Uterus (tissue), 4 donors: ENCODE results near the gene HOXD4. TPM values are rescaled to one million over a fixed set of nuclear protein-coding genes. Genes with fewer than 3 reads are reported as not detected.

Experiments
- DNase-seq, 2 donors: peaks; one replicate each; pipeline ENCODE4 v3.0.0-alpha.2; 2019 to 2020
- H3K27ac ChIP-seq, 2 donors: fragments of 200-600 bp; sonication (generic); 1 replicate in 1 of 2; 2 replicates in 1 of 2; pipeline ENCODE4 v1.5.1; 2016 to 2018
- H3K27me3 ChIP-seq, 2 donors: fragments of 200-600 bp; sonication (generic); one replicate each; pipeline ENCODE4 v1.5.1; 2018 to 2019; ENCODE audit warnings: control low read depth in 1 of 2
- H3K36me3 ChIP-seq, 2 donors: fragments of 200-600 bp; sonication (generic); one replicate each; pipeline ENCODE4 v1.5.1; 2019; ENCODE audit warnings: control low read depth in 1 of 2
- H3K4me1 ChIP-seq, 2 donors: fragments of 200-600 bp; sonication (generic); one replicate each; pipeline ENCODE4 v1.5.1; 2018 to 2019; ENCODE audit warnings: control low read depth in 1 of 2
- H3K4me3 ChIP-seq, 2 donors: fragments of 200-600 bp; sonication (generic); 1 replicate in 1 of 2; 2 replicates in 1 of 2; pipeline ENCODE4 v1.5.1; 2018 to 2019; ENCODE audit warnings: mild to moderate bottlenecking in 1 of 2
- H3K9me3 ChIP-seq, 2 donors: fragments of 200-600 bp; sonication (generic); one replicate each; pipeline ENCODE4 v1.5.1; 2019; ENCODE audit warnings: control low read depth in 1 of 2
- POLR2A ChIP-seq, 2 donors: fragments of 450-650 bp; IDR thresholded peaks; one replicate each; pipeline ENCODE4 v1.6.1; 2016; ENCODE audit warnings: antibody characterized with exemption in 2 of 2, mild to moderate bottlenecking in 1 of 2, moderate library complexity in 1 of 2
- intact Hi-C: fragments of 100-400 bp; cut with DNase I; formaldehyde crosslinking; loops from one replicate; pipeline ENCODE4 v1.15.1; 2023; ENCODE audit warnings: low total_unique reads
- total RNA-seq, 4 donors: library from RNA; depleted of rRNA in 3 of 4; stranded (reverse); fragments of >200 nt in 3 of 4; gene quantifications; one replicate each; pipeline versions ENCODE4 v1.1.0 to v1.2.4, GENCODE V29; 2014 to 2023
- TF ChIP-seq, protein P1 (sequence below), 4 experiments: fragments of 200-600 bp in 2 of 4; fragments of 450-650 bp in 2 of 4; sonication (generic) in 2 of 4; IDR thresholded peaks; one replicate each; pipeline ENCODE4 v1.5.1; 2016 to 2019; ENCODE audit warnings: antibody characterized with exemption in 4 of 4, mild to moderate bottlenecking in 2 of 4, moderate library complexity in 1 of 4
- donor health status: DM: yes; HTN: yes; CAD: no.

Gene HOXD4
- total RNA-seq, 4 donors from 2014 or later: 6.8 to 41.6 (median 13.0) TPM

DNA sequence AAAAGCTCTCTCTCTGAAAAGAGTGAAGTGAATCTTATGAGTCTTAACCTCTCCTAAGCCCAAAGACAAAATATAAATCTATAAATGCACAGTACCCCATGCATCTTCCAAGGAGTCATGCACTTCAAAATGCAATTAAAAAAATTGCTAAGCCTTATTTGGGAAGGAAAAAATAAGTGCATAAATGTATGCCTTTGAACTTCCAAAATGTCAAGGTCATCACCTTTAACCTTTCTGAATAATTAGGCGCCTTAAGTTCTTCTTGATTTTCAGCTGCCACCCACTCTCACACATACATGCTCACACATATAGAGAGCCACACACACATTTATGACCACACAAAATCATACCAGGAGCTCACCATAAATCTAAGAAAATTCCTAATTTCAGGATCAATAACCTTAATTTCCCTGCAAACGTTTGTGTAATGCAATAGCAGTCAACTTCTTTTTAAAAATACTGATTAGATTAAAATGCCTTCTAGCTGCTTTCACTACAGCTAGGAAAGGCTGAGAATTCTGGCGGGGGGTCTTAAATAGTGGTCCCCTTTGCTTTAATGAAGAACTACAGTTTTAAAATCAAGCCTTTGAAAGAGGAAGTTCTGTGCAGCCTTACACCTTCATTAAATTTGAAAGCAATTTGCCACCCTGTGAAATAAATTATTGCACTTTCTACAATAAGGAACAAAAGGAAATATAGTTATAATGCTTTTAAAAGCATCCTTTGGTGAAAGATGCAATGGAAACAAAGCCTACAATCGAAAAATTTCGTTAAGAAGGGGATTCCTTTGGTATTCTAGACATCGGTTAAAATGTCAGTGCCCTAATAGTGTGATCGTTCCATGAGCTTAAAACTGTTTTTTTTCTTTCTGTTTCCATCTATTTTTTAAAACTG lies 40.7 kb upstream of the HOXD4 start:
- H3K27me3 ChIP-seq: peaks cover 0 to 3% of the 10 kb centered on the region in 2 donors
- no peak for TF ChIP-seq POLR2A (IDR thresholded peaks at IDR 0.05)
- TF ChIP-seq, protein P1, sequence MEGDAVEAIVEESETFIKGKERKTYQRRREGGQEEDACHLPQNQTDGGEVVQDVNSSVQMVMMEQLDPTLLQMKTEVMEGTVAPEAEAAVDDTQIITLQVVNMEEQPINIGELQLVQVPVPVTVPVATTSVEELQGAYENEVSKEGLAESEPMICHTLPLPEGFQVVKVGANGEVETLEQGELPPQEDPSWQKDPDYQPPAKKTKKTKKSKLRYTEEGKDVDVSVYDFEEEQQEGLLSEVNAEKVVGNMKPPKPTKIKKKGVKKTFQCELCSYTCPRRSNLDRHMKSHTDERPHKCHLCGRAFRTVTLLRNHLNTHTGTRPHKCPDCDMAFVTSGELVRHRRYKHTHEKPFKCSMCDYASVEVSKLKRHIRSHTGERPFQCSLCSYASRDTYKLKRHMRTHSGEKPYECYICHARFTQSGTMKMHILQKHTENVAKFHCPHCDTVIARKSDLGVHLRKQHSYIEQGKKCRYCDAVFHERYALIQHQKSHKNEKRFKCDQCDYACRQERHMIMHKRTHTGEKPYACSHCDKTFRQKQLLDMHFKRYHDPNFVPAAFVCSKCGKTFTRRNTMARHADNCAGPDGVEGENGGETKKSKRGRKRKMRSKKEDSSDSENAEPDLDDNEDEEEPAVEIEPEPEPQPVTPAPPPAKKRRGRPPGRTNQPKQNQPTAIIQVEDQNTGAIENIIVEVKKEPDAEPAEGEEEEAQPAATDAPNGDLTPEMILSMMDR (IDR thresholded peaks at IDR 0.05): no peak
- no peaks in the 10 kb centered on the region for H3K36me3 ChIP-seq
- intact Hi-C loops: no loop called here
- H3K9me3 ChIP-seq: no peaks in the 10 kb centered on the region
- DNase-seq: no peak
- H3K27ac ChIP-seq: peak overlapping the region; percentile 98 to 99
- H3K4me3 ChIP-seq: peak overlapping the region; percentile 44 to 51
- H3K4me1 ChIP-seq: peaks cover 0 to 8% of the 10 kb centered on the region in 2 donors

DNA sequence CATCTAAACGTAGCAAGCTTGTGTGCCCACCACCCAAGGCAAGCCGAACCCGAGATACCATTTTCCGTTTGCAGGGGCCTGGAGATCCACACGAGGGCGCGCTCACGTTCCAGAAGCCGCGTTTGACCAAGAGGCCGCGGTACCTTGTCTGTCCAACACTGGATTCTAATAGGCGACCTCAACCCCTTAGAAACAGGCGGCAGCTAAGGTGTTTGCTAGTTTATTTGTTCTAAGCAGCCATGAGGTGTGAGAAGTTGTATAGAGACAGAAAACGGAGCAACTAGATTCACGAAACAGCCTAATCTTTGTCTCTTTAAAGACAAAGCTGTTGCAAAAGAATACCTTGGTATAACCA lies 40.1 kb upstream of the HOXD4 start:
- H3K4me1 ChIP-seq: peaks cover 0 to 8% of the 10 kb centered on the region in 2 donors
- peak overlapping the region; percentile 98 to 99 for H3K27ac ChIP-seq
- H3K9me3 ChIP-seq: no peaks in the 10 kb centered on the region
- TF ChIP-seq, protein P1 (IDR thresholded peaks at IDR 0.05): peak; percentile 61 to 86 (median 70)
- TF ChIP-seq POLR2A (IDR thresholded peaks at IDR 0.05): peak in 1 of 2 donors; percentile 21
- peak overlapping the region; percentile 36 to 51 for H3K4me3 ChIP-seq
- no peaks in the 10 kb centered on the region for H3K36me3 ChIP-seq
- intact Hi-C loops: no loop called here
- peaks cover 0 to 3% of the 10 kb centered on the region in 2 donors for H3K27me3 ChIP-seq
- peak; percentile 76 to 86 for DNase-seq

DNA sequence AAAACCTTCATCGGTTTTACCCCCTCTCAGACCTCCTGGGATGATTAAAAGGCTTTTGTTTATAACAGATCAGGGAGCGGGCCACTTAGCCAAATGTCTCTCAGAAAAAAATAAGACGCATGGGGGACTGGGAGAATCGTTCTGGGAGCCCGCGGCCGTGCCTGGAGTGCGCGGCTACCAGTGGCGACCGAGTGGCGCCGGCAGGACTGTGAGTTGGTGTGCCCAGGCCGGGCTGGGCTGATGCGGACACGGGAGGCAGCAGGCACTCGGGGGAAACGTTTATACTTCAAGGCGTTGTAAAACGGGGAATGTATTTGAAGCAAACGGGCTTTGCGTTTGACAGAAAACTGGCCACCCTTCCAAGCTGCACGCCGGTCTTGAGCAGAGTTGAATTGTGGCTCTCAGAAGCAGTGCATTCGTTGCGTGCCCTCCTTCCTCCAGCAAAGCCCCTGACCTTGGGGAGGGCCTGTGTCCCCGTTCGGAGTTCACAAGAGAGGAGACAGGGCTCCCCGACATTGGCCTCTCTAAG lies 39.4 kb upstream of the HOXD4 start:
- Histone ChIP-seq H3K9me3 (no peaks in the 10 kb centered on the region), H3K4me3 (peak overlapping the region; percentile 36 to 51), H3K27me3 (peaks cover 0 to 3% of the 10 kb centered on the region in 2 donors), H3K36me3 (no peaks in the 10 kb centered on the region), H3K27ac (peak overlapping the region; percentile 98 to 99), H3K4me1 (peaks cover 0 to 2% of the 10 kb centered on the region in 2 donors)
- no peak for DNase-seq
- TF ChIP-seq POLR2A (IDR thresholded peaks at IDR 0.05): no peak
- TF ChIP-seq, protein P1 (IDR thresholded peaks at IDR 0.05): no peak
- intact Hi-C loops: no loop called here

DNA sequence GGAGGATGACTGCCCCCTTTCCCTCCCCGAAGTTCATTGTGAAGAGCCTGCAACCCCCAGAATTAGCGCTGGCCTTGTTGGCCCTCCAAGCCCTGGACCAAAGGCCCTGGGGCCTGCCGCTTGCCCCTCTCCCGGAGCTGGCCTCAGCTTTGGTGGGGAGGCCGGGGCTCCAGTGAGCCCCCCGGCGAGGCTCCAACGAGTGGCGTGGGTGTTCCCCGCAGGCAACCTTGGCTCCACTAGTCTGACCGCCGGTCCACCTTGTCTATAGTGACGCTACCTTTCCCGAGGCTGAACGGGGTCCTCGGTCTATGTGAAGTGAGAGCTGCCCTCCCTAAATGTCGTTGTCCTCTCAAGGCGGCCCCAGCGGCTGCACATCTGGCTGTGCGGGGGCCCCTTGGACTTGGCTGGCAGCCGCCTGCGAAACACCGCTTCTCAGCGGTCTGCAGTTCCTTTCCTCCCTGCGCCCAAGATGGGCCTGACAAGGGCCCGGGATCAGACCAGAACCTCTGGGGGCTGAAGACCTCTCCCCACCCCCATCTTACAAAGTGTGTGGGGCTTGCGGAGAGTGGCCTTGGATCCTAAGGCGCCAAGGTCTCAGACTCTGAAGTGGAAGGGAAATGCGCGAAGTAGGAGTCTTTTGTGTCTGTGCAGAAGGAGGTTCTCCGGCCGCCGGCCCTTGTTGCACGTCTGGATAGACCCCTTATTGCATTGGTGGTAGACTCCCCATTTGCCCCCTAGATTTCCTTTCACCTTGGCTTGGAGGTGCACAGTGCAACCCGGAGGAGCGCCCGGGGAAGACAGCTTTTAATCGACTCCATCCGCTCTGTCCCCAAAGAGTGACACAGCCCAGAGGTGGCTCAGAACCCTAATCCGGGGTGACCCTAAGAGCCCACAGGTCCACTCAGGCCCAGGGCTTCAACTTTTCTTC lies 38.7 kb upstream of the HOXD4 start:
- Histone ChIP-seq H3K36me3 (no peaks in the 10 kb centered on the region), H3K9me3 (no peaks in the 10 kb centered on the region), H3K4me1 (no peaks in the 10 kb centered on the region), H3K27ac (peak overlapping the region; percentile 98 to 99), H3K4me3 (peak overlapping the region; percentile 36 to 51), H3K27me3 (peaks cover 0 to 3% of the 10 kb centered on the region in 2 donors)
- no peak for DNase-seq
- no peak for TF ChIP-seq POLR2A (IDR thresholded peaks at IDR 0.05)
- TF ChIP-seq, protein P1 (IDR thresholded peaks at IDR 0.05): no peak
- intact Hi-C loops: no loop called here
